Spleen (tissue), 11 donors: Measurements from ENCODE around the gene MXRA7. TPM values are rescaled to one million over a fixed set of nuclear protein-coding genes. Genes with fewer than 3 reads are reported as not detected.
A peak's percentile ranks its signal among the peaks of the same experiment; 100 is the strongest.
"Not testable (repeated sequence)": the region's sequence is repeated elsewhere in the genome, so short reads cannot be mapped to it uniquely, and the experiment has no call there.

Experiments used
- DNase-seq: peaks from one replicate; pipeline ENCODE4 v3.0.0-alpha.2; 2020
- H3K27ac ChIP-seq, 8 donors: fragments of 200-600 bp; sonication (generic) in 7 of 8; 1 replicate in 4 of 8; 2 replicates in 4 of 8; pipeline versions ENCODE4 v1.5.0 to v1.8.0; 2016 to 2021; ENCODE audit warnings: inconsistent platforms in 4 of 8, mild to moderate bottlenecking in 4 of 8, moderate library complexity in 1 of 8
- H3K27me3 ChIP-seq, 7 donors: fragments of 200-600 bp; sonication (generic) in 6 of 7; replicated peaks in 1 of 7; 1 replicate in 4 of 7; 2 replicates in 3 of 7; pipeline versions ENCODE4 v1.5.0 to v1.8.0; 2016 to 2021; ENCODE audit warnings: inconsistent platforms in 3 of 7, mild to moderate bottlenecking in 1 of 7
- H3K36me3 ChIP-seq, 6 donors: fragments of 200-600 bp; sonication (generic) in 5 of 6; 1 replicate in 4 of 6; 2 replicates in 2 of 6; pipeline versions ENCODE4 v1.5.0 to v1.8.0; 2016 to 2021; ENCODE audit warnings: inconsistent platforms in 2 of 6
- H3K4me1 ChIP-seq, 6 donors: fragments of 200-600 bp; sonication (generic) in 5 of 6; 1 replicate in 3 of 6; 2 replicates in 3 of 6; pipeline versions ENCODE4 v1.5.0 to v1.8.0; 2016 to 2021; ENCODE audit warnings: inconsistent platforms in 3 of 6
- H3K4me3 ChIP-seq, 8 donors: fragments of 200-600 bp; sonication (generic) in 7 of 8; 1 replicate in 4 of 8; 2 replicates in 4 of 8; pipeline versions ENCODE4 v1.5.0 to v1.8.0; 2016 to 2021; ENCODE audit warnings: inconsistent platforms in 4 of 8, mild to moderate bottlenecking in 4 of 8, moderate library complexity in 2 of 8
- H3K9me3 ChIP-seq, 8 donors: fragments of 200-600 bp; sonication (generic) in 7 of 8; 1 replicate in 4 of 8; 2 replicates in 4 of 8; pipeline versions ENCODE4 v1.5.0 to v1.8.0; 2016 to 2021; ENCODE audit warnings: inconsistent platforms in 4 of 8
- POLR2A ChIP-seq, 3 donors: fragments of 450-650 bp; IDR thresholded peaks; one replicate each; pipeline ENCODE4 v1.5.1; 2017; ENCODE audit warnings: antibody characterized with exemption in 3 of 3, mild to moderate bottlenecking in 1 of 3
- POLR2AphosphoS5 ChIP-seq, 3 donors: sonication (generic); formaldehyde crosslinking; IDR thresholded peaks; one replicate each; pipeline ENCODE4 v1.5.1; 2017; ENCODE audit warnings: antibody characterized with exemption in 3 of 3
- WGBS, 5 donors: extraction: QIAGEN DNeasy Blood & Tissue Kit in 3 of 5; methylation state at CpG; one replicate each; pipeline versions ENCODE4 v1.1.5 to v1.1.7; 2013 to 2018; 5-methylcytosine and 5-hydroxymethylcytosine counted together
- intact Hi-C: fragments of 100-400 bp; cut with DNase I; formaldehyde crosslinking; loops from one replicate; pipeline ENCODE4 v1.15.0; 2023; ENCODE audit warnings: low total_unique reads
- polyA plus RNA-seq, 3 donors: library from polyadenylated mRNA; stranded (reverse); fragments of 200-250 nt; gene quantifications; one replicate each; pipeline ENCODE4 v1.2.1, GENCODE V29; 2013
- total RNA-seq, 7 donors: library from RNA; depleted of rRNA in 3 of 7; stranded (reverse); fragments of >200 nt in 3 of 7; fragmentation: NEBNext Ultra II Directional in 4 of 7; extraction: Animal tissue kit (Norgen Biotek cat#: 25700) in 4 of 7; gene quantifications; one replicate each; pipeline versions ENCODE4 v1.1.0 to v1.2.1, GENCODE V29; 2016 to 2021
- TF ChIP-seq, protein P1 (sequence below), 11 experiments: fragments of 200-600 bp in 7 of 11; fragments of 450-650 bp in 4 of 11; sonication (generic) in 4 of 11; IDR thresholded peaks in 8 of 11; conservative IDR thresholded peaks in 3 of 11; 1 replicate in 7 of 11; 2 replicates in 4 of 11; pipeline versions ENCODE4 v1.4.0 to v1.8.0; 2016 to 2021; ENCODE audit warnings: antibody characterized with exemption in 11 of 11, inconsistent platforms in 4 of 11, mild to moderate bottlenecking in 1 of 11
- donor health status: healthy with polysubstance abuse.
- donor health status: DM: no; HTN: no; CAD: no; lungs with moderate emphysema.
- donor health status: DM: no; HTN: no; CAD: no.
- donor health status: Bipolar disorder and iron deficiency.
- donor health status: healthy.
- donor health status: DM: no; HTN: no; CAD: no.
- donor health status: DM: yes; HTN: yes; CAD: no.

Gene MXRA7
- total and polyA plus RNA-seq, 10 donors: 37.8 to 172 (median 117) TPM

DNA sequence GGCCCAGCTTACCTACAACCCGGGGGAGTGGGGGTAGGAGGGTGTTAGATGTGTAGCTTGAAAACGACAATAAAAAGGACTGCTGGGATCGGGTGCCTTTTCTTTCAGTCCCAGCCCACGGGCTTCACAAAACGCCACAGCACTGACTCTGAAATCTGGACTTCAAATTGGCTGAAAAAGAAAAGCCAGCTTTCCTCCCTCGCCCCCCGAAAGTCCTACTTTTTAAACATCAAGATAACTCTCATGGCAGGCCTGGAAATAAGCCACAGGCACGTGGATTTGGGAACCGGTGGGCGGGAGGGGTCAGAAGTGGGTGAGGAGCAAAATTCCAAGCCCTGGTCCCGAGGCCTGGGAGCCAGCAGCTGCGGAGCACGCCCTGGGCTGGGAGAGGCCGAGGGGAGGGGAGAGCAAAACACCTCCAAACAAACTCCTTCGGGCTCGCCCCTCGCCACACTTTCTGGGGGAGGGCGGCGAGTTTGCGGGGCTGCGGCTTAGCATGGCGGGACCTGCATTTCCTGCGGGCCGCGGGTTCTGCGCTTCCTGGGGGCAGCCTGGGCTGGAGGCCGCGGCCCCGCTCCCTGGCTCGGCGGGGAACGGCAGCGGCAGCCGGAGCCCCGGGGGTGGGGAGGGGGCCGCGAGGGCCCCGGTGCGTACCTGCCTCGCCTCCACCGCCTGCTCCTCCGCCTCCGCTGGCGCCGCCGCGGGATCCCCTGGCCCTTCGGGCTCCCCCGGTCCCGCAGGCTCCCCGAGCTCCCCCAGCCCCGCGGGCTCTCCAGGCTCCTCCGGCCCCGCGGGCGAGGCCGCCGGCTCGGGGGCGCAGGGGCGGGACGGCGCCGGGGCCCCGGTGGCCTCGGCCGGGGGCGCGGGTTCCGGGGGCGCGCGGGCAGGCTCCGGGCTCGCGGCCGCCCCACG is 558 bp downstream of the MXRA7 start:
- TF ChIP-seq POLR2AphosphoS5 (IDR thresholded peaks at IDR 0.05): peak in 2 of 3 donors; percentile 24 to 42
- intact Hi-C loops, H3K9me3 ChIP-seq, H3K27me3 ChIP-seq: not testable (repeated sequence)
- Histone ChIP-seq H3K4me3 (peak overlapping the region; percentile 22 to 69 (median 54)), H3K36me3 (peaks cover 0 to 27% (median 11%) of the 10 kb centered on the region in 6 donors), H3K27ac (peak overlapping the region; percentile 59 to 91 (median 85)), H3K4me1 (peaks cover 20 to 80% (median 53%) of the 10 kb centered on the region in 6 donors)
- WGBS, 5 donors: 9 to 30% (median 14%) methylated on average over 14 to 50 of the region's 79 CpGs
- peak; percentile 81 for DNase-seq

DNA sequence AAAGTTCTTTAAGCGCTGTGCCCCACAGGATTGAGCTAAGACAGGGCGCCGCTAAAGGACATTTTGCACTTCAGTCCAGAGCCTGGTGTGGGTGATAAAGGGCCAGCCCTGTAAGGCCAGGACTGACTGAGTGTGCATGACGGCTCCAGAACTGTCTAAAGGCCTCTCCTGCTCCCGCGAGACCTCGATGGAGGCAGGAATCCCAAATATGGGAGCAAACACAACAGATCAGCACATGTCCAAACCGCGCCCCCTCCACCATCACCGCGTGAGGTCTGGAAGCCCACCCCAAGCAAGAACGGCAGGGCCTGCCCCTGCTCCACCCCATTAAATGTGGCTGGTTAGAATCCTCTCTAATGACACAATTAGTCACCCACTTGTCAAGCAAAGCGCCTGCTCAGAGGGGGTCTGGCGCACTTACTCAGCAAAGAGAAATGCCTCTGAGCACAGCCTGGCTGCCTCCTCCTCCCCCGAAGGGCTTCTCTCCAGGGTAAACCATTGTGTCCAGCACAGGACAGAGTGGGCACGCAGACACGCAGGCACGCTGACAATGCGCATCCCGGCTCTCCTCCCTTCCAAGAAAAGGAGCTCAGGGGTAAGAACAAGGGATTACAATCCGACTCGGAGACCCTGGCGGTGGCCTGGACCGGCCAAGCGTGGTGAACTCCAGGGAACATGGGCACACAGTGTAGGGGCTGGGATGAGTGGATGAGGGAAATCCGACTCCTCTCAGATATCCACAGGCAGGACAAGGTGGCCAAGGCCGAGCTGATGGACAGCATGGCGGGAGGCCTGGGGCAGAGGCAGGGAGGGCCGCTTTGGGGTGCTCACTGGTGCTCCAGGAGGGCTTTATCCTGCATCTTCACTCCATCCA is 1.5 kb downstream of the MXRA7 start:
- peak overlapping the region; percentile 22 to 69 (median 54) for H3K4me3 ChIP-seq
- peak overlapping the region; percentile 59 to 91 (median 85) for H3K27ac ChIP-seq
- intact Hi-C loops: no loop called here
- peaks cover 0 to 5% (median 0%) of the 10 kb centered on the region in 7 donors for H3K27me3 ChIP-seq
- H3K4me1 ChIP-seq: peaks cover 12 to 74% (median 47%) of the 10 kb centered on the region in 6 donors
- no peaks in the 10 kb centered on the region for H3K9me3 ChIP-seq
- peaks cover 0 to 22% (median 10%) of the 10 kb centered on the region in 6 donors for H3K36me3 ChIP-seq
- 63 to 77% (median 67%) methylated on average over 14 to 29 of the region's 29 CpGs for WGBS, 5 donors
- no peak for DNase-seq
- no peak for TF ChIP-seq POLR2A (IDR thresholded peaks at IDR 0.05)
- TF ChIP-seq POLR2AphosphoS5 (IDR thresholded peaks at IDR 0.05): peak; percentile 53 to 74 (median 64)
- TF ChIP-seq, protein P1, sequence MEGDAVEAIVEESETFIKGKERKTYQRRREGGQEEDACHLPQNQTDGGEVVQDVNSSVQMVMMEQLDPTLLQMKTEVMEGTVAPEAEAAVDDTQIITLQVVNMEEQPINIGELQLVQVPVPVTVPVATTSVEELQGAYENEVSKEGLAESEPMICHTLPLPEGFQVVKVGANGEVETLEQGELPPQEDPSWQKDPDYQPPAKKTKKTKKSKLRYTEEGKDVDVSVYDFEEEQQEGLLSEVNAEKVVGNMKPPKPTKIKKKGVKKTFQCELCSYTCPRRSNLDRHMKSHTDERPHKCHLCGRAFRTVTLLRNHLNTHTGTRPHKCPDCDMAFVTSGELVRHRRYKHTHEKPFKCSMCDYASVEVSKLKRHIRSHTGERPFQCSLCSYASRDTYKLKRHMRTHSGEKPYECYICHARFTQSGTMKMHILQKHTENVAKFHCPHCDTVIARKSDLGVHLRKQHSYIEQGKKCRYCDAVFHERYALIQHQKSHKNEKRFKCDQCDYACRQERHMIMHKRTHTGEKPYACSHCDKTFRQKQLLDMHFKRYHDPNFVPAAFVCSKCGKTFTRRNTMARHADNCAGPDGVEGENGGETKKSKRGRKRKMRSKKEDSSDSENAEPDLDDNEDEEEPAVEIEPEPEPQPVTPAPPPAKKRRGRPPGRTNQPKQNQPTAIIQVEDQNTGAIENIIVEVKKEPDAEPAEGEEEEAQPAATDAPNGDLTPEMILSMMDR (IDR thresholded peaks at IDR 0.05 in 8 of 11, conservative IDR thresholded peaks at IDR 0.05 in 3 of 11): no peak

DNA sequence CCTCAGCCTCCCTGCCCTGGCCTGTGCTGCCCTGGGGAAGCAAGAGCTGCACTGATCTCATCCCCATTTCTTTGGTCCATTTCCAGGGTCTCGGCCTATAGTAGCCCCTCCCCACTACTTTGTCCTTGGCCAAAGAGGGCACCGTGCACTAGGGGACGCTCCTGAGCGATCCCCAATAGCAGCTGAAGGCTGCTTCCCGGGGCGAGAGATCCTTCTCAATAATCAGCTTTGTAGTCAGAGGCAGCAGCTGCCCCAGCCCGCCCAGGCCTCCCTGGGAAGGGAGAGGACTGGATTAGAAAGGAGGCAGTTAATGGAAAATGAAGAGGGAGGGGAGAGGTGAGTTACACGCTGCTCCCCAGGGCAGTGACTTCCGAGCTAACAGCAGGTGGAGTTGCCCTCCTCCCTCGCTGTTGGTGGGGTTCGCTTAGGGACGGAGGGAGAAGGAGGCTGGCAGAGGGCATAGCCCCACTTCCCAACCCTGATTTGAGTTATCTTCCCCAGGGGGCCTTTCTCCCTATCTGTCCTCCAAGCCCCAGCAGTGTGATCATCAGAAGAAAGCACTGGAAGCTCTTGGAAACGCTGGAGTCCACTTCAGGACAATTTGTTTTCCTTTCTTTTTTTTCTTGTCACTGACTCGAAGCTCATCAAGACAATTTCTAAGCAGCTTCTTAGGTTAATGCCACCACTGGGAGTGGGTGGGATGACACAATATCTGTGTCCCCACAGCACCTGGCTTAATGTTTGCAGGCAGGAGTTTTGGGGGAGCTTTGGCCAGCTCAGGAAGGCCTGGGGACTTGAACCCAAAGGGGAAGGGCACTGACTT is 2.6 kb downstream of the MXRA7 start:
- intact Hi-C loops: no loop called here
- WGBS, 5 donors: 59 to 86% (median 63%) methylated on average over 14 of the region's 14 CpGs
- H3K27me3 ChIP-seq: peaks cover 0 to 5% (median 0%) of the 10 kb centered on the region in 7 donors
- H3K4me3 ChIP-seq: peak overlapping the region in 4 of 8 donors; percentile 59 to 69 (median 60)
- DNase-seq: no peak
- no peaks in the 10 kb centered on the region for H3K9me3 ChIP-seq
- H3K36me3 ChIP-seq: peaks cover 0 to 10% (median 5%) of the 10 kb centered on the region in 6 donors
- peak overlapping the region; percentile 19 to 91 (median 85) for H3K27ac ChIP-seq
- peaks cover 12 to 71% (median 46%) of the 10 kb centered on the region in 6 donors for H3K4me1 ChIP-seq
- peak in 2 of 3 donors; percentile 51 to 56 for TF ChIP-seq POLR2AphosphoS5 (IDR thresholded peaks at IDR 0.05)
- TF ChIP-seq, protein P1 (IDR thresholded peaks at IDR 0.05 in 8 of 11, conservative IDR thresholded peaks at IDR 0.05 in 3 of 11): peak in 4 of 11 experiments; percentile 19 to 36 (median 28)
- no peak for TF ChIP-seq POLR2A (IDR thresholded peaks at IDR 0.05)

DNA sequence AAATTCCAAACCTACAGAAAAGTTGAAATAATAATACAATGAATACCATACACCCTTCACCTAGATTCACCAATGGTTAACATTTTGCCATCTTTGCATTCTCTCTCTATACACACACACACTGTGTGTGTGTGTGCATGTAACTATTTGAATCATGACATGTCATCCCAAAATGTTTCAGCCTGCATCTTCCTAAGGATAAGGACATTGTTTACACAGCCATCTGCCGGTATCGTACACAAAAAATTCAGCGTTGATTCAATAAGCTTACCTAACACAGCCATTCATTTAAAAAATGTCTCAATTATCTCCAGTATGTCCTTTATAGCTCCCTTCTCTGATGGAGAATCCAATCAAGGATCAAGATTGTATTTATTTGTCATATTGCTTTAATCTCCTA is 3.9 kb downstream of the MXRA7 start:
- WGBS, 5 donors: 91 to 96% (median 93%) methylated on average over 3 of the region's 3 CpGs
- Histone ChIP-seq H3K36me3 (no peaks in the 10 kb centered on the region), H3K4me1 (peaks cover 12 to 71% (median 47%) of the 10 kb centered on the region in 6 donors), H3K4me3 (no peak overlapping the region), H3K27me3 (peaks cover 0 to 5% (median 0%) of the 10 kb centered on the region in 7 donors), H3K27ac (peak overlapping the region in 1 of 8 donors; percentile 21), H3K9me3 (no peaks in the 10 kb centered on the region)
- TF ChIP-seq POLR2AphosphoS5 (IDR thresholded peaks at IDR 0.05): no peak
- no peak for TF ChIP-seq POLR2A (IDR thresholded peaks at IDR 0.05)
- TF ChIP-seq, protein P1 (IDR thresholded peaks at IDR 0.05 in 8 of 11, conservative IDR thresholded peaks at IDR 0.05 in 3 of 11): no peak
- DNase-seq: no peak
- intact Hi-C loops: no loop called here
